ENCODE results near the gene COLEC12.

COLEC12 gene

DNA sequence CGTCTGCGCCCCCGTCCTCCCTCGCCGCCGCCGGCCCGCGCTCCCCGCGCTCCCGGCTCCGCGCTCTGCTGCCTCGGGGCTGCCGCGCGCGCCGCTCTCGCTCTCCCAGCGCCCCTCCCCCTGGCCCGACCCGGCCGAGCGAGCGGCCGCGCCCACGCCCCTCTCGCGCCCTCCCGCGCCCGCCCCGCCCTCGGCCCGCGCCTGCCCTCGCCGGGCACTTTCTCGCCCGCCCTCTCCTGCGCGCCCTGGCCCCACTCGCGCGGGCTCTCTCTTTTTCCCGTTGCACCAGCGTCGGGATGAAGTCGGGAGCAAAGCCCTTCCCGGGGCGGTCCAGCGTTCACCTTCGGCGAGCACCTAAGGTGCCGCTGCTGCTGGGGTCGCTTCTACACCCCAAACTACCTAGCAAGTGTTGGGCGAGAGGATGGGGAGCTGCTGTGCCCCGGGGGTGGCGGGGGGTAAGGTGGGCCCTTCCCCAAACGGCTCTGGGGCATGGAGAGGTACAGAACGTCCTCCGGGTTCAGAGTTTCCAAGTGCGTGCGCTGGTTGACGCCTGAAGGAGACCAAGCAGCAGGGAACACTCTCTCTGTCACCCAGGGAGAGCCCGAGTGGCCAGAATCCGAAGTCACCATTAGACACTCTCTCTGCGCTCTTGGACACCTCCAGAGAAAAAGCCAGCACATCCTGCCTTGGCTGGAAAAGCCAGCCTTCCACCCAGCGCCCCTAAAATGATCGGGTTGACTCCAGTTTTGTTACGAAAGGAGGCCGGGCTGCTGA is at the start of gene COLEC12:
COLEC12 (minus strand) TSS at position 70 of the 774 bp plus-strand sequence. CDS start 187 bp downstream, outside the sequence.
- Mint-ChIP-seq H3K9me3 (no peaks in the 10 kb centered on the region), H3K4me1 (peaks cover 4 to 26% of the 10 kb centered on the region in 2 donors), H3K36me3 (peaks cover 0 to 1% of the 10 kb centered on the region in 2 donors), H3K4me3 (peak within 1 kb of the TSS; percentile 75 to 77), H3K27ac (no peak within 1 kb of the TSS), H3K27me3 (peaks cover 42 to 51% of the 10 kb centered on the region in 2 donors)
- ATAC-seq (replicated peaks), result no peak
- DNase-seq, result no peak

DNA sequence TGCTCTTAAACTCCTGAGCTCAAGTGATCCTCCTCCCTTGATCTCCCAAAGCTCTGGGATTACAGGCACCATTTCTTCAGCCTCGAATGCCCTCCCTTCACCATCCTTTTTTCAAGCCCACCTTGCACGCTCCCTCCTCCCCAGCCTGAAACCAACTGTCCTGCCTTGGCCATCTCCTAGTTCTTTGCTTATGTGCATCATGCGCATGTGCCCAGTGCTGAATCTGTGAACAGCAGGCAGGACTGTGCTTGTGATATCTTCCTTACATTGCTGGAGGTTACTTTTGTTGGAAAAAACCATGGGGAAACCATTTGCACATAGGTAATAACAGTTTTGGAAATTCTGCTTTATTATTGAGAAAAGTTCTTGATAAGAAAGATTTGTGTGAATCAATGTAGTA is 49.5 kb upstream of the COLEC12 start:
- no peak overlapping the region for H3K4me3 Mint-ChIP-seq
- ATAC-seq (replicated peaks) (no peak), DNase-seq (no peak)
- H3K27ac Mint-ChIP-seq, result no peak overlapping the region
- H3K36me3 Mint-ChIP-seq, result no peaks in the 10 kb centered on the region
- peaks cover 4 to 6% of the 10 kb centered on the region in 2 donors for H3K27me3 Mint-ChIP-seq
- peaks cover 5 to 6% of the 10 kb centered on the region in 2 donors for H3K9me3 Mint-ChIP-seq
- no peaks in the 10 kb centered on the region for H3K4me1 Mint-ChIP-seq

DNA sequence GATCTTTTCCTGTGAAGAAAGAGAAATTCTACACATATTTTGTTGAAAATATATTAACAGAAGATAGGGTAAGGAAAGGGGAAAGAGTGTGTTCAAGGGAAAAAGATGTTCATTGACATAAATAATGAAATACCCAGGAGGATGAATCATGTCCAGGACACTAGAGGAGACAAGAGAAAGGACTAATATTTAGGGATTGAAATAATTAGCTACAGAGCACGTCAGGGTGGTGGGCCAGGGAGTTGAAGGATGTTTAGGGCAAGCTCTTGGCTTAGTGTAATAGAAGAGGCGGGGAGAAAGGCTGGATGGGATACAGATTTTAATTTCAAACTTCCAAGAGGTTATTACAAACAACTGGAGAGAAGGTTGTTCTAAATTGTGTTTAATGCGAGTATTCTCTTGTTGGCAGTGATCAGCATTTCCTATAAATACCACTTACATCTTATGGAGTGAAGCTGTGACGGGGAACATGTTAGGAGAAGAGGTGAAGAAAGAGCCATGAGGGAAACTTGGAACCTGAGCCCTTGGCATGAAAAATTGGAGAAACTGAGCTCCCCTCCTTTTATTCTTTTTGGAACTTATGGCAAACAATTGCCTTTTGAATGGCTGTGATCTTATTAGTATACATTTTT is 43.1 kb upstream of the COLEC12 start:
- Mint-ChIP-seq H3K9me3 (peaks cover 3 to 5% of the 10 kb centered on the region in 2 donors), H3K27me3 (no peaks in the 10 kb centered on the region), H3K36me3 (no peaks in the 10 kb centered on the region), H3K27ac (no peak overlapping the region), H3K4me1 (no peaks in the 10 kb centered on the region), H3K4me3 (no peak overlapping the region)
- ATAC-seq (replicated peaks) (no peak), DNase-seq (no peak)

DNA sequence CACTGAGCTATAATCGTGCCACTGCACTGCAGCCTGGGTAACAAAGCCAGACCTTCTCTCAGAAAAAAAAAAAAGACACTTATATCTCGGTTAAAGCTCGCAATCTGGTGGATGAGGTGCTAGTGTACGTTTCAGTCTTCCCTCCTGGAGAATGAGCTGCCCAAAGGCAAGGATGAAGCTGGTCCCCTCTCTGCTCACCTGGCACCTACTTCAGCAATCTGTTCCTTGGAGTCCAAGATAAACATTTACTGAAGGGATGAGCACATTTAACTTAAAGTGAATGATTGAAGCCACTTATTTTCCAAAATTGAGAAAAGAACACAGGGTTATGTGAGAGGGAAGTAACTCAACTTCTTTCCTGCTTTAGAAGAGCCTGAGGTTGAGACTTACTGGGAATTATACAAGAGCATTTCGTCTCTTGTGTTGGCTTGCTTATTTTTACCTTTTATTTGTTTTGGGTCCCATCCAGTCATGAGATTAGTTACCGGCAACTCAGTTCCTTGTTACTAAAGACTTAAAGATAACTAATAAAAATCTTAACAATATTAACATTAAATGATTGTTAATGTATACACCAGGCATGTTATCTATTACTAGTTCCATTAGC is 33.6 kb upstream of the COLEC12 start:
- Mint-ChIP-seq H3K9me3 (no peaks in the 10 kb centered on the region), H3K36me3 (no peaks in the 10 kb centered on the region), H3K27ac (no peak overlapping the region), H3K4me3 (no peak overlapping the region), H3K27me3 (no peaks in the 10 kb centered on the region), H3K4me1 (no peaks in the 10 kb centered on the region)
- DNase-seq, result no peak
- no peak for ATAC-seq (replicated peaks)

DNA sequence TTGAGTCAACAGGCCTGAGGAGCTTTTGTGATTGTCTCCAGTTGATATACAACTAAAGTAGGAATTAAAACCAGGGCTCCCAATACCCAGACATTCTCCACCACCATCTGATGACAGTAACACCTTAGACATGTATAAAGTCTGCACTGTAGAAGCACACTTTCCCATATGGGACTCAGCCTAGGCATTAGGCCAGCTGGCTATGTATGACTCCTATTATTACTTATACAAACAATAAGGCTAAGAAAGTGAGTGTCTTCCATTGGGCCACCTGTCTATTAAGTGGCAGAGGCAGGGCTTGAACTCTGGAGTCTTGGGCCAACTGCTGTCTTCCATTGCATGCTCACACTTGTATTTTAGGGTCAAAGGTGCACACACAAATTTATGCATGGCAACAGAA is 32.1 kb upstream of the COLEC12 start:
- Mint-ChIP-seq H3K27ac (no peak overlapping the region), H3K9me3 (no peaks in the 10 kb centered on the region), H3K4me1 (no peaks in the 10 kb centered on the region), H3K4me3 (no peak overlapping the region), H3K36me3 (no peaks in the 10 kb centered on the region), H3K27me3 (peaks cover 0 to 3% of the 10 kb centered on the region in 2 donors)
- DNase-seq, result no peak
- no peak for ATAC-seq (replicated peaks)

DNA sequence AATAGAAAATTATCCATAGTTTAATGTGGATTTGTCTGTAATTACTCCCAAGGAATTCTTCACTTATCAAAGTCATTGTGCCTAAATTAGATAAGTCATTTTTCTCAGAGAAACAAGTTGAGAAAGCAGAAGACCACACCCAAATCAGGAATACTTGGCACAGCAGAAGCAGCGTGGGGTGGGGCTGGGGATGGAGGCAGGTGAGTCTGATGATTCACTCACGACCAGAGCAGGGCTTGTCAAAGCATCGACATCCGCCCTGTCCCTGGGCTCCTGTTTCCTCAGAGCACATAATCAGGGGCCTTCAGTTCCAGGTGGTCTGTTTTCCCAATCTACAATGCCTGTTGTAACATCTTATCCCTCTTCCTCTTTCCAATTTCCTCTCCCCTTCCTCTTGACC is 31.5 kb upstream of the COLEC12 start:
- DNase-seq, result no peak
- peaks cover 0 to 3% of the 10 kb centered on the region in 2 donors for H3K27me3 Mint-ChIP-seq
- H3K4me1 Mint-ChIP-seq, result no peaks in the 10 kb centered on the region
- H3K9me3 Mint-ChIP-seq, result no peaks in the 10 kb centered on the region
- H3K27ac Mint-ChIP-seq, result no peak overlapping the region
- H3K36me3 Mint-ChIP-seq, result no peaks in the 10 kb centered on the region
- H3K4me3 Mint-ChIP-seq, result no peak overlapping the region
- ATAC-seq (replicated peaks), result no peak

DNA sequence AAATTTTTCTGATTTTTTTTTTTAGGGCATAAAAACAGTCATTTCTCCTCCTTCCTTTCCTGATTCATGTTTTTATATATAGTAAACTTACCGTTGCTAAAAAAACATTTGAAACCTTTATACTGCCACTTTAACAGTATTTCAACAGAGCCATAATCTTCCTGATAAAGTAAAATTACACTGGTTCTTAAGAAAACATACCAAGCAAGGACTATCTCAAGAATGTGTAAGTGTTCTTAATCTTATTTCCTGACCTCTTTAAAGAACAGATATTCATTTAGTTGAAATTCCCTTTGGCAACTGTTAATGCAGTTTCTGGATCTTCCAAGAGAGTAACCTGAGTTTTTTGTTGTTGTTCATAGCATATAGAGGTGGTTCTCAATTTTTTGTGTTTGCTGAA is 26.6 kb upstream of the COLEC12 start:
- Mint-ChIP-seq H3K36me3 (no peaks in the 10 kb centered on the region), H3K4me3 (no peak overlapping the region), H3K4me1 (no peaks in the 10 kb centered on the region), H3K27me3 (peaks cover 0 to 3% of the 10 kb centered on the region in 2 donors), H3K27ac (no peak overlapping the region), H3K9me3 (no peaks in the 10 kb centered on the region)
- ATAC-seq (replicated peaks) (no peak), DNase-seq (no peak)

DNA sequence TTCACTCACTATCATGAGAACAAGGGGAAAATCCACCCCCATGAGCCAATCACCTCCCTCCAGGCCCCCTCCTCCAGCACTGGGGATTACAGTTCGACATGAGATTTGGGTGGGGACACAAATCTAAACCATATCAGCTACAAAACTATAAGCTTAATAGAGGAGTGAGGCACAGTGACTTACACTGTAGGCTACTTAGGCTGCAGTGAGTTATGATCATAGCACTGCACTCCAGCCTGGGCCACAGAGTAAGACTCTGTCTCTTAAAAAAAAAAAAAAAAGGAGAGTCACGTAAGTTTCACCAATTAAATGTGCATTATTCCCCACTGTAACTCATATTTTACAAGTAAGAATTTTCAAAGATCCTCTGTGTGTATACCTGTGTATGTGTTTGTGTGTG is 26.2 kb upstream of the COLEC12 start:
- Mint-ChIP-seq H3K27me3 (peaks cover 0 to 3% of the 10 kb centered on the region in 2 donors), H3K9me3 (no peaks in the 10 kb centered on the region), H3K27ac (no peak overlapping the region), H3K4me3 (no peak overlapping the region), H3K4me1 (no peaks in the 10 kb centered on the region), H3K36me3 (no peaks in the 10 kb centered on the region)
- no peak for ATAC-seq (replicated peaks)
- DNase-seq, result no peak

DNA sequence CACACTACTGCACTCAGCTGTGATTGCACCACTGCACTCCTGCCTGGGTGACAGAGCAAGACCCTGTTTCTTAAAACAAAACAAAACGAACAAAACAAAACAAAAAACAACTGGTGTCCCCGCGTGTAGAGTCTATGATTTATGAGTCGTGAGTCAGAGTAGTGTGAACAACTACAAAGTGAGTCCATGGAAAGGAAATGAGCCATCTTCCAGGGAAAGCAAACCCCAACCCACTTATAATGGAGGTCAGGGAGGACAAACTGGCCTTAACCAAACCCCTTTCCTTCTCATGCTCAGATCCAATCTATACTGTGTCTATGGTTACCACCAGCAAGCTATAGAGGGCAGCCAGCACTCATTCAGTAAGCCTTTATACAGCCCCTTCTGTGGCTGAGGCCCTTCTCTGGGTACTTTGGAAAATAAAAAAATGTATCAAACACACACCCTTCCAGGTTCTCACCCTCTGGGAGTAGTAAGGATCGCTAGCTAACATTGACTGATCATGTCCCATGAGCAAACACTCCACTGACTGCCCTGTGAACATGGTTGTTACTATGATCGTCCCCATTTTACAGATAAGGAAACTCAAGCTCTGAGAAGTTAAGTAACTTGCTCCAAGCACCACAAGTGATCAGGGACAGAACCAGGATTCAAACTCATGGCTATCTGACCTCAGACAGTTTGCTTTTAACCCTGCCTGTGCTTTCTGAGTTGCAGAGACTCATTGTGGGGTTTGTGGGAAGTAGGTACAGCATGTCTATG is 24.7 kb upstream of the COLEC12 start:
- DNase-seq (no peak), ATAC-seq (replicated peaks) (no peak)
- H3K27ac Mint-ChIP-seq, result no peak overlapping the region
- no peak overlapping the region for H3K4me3 Mint-ChIP-seq
- H3K4me1 Mint-ChIP-seq, result no peaks in the 10 kb centered on the region
- H3K9me3 Mint-ChIP-seq, result no peaks in the 10 kb centered on the region
- H3K27me3 Mint-ChIP-seq, result peaks cover 3 to 6% of the 10 kb centered on the region in 2 donors
- H3K36me3 Mint-ChIP-seq, result no peaks in the 10 kb centered on the region

DNA sequence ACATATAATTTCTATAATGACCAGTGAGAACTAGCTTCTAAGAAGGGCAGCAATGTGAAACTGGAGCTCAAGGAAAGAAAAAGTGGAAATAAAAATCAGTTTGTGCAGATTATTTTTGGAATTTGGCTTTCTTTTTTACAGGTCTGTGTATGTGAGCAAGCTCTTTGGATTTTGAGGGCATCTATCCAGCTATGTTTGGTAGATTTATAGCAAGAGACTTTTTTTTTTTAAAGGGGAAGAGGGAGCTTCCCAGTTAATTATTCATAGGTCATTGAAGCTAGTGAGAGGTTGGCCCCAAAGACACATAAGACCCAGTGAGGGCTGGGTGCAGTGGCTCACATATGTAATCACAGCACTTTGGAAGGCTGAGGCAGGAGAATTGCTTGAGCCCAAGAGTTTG is 24.0 kb upstream of the COLEC12 start:
- no peaks in the 10 kb centered on the region for H3K9me3 Mint-ChIP-seq
- H3K4me3 Mint-ChIP-seq, result no peak overlapping the region
- no peak overlapping the region for H3K27ac Mint-ChIP-seq
- ATAC-seq (replicated peaks) (no peak), DNase-seq (no peak)
- no peaks in the 10 kb centered on the region for H3K4me1 Mint-ChIP-seq
- H3K36me3 Mint-ChIP-seq, result no peaks in the 10 kb centered on the region
- H3K27me3 Mint-ChIP-seq, result peaks cover 3 to 6% of the 10 kb centered on the region in 2 donors

DNA sequence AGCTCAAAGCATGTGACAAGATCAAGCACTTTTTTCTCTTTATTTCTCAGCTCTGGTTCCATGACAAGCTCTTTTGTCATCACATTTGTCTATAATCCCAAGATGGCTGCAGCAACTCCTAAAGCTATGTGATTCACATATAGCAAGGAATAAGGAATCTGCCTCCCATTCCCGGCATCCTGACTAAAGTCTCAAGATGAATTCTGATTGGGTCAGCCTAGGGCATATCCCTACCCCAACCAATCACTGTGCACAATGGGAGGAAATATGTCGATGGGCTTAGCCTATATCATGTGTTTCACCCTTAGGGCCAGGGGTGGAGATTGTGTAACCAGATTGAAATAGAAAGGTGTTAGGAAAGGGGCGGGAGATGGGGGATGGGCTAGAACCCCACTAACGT is 23.1 kb upstream of the COLEC12 start:
- DNase-seq (no peak), ATAC-seq (replicated peaks) (no peak)
- Mint-ChIP-seq H3K27ac (no peak overlapping the region), H3K4me1 (peaks cover 6 to 8% of the 10 kb centered on the region in 2 donors), H3K36me3 (no peaks in the 10 kb centered on the region), H3K4me3 (no peak overlapping the region), H3K27me3 (peaks cover 0 to 12% of the 10 kb centered on the region in 2 donors), H3K9me3 (no peaks in the 10 kb centered on the region)

DNA sequence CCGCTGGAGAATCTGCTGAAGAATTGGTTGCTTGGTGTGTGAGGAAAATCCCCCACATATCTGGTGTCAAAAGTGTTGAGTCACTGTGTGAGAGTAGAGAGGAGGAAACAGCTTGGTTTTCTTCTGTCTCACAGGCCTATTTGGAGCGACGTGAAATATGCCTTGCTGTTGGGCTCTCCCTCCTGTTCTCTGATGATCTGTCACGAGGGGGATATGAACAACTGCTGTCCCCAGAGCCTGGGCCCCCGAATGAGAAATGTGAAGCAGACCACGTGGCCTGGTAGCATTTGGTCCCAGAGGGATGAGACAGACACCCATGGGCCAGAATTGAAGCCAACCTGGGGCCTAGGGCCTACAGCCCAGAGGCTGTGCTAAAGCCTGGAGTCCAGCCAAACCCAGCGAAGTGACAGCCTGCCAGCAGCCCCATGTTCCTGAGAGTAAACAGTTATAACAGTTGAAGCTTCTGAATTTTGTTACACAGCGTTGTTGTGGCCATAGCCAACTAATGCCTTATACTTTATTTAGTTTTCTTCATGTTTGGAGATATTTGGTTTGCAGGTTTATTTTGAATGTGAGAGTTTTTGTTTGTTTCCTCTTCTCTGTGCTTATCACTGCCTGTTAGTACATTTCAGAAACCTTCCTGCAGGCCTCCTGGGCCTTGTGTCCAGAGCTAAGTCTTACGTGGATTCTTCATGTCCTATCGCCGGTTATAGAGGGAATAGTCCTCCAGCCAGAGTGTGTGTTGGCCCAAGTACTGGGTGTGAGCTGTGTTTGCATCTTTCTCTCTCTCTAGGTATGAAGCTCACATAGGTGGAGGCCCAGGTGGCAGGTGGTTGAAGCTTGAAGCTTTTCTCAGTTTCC is 18.7 kb upstream of the COLEC12 start:
- Mint-ChIP-seq H3K36me3 (peaks cover 3 to 5% of the 10 kb centered on the region in 2 donors), H3K27ac (peak overlapping the region; percentile 6), H3K9me3 (peaks cover 4 to 5% of the 10 kb centered on the region in 2 donors), H3K4me3 (no peak overlapping the region), H3K27me3 (peaks cover 6 to 13% of the 10 kb centered on the region in 2 donors), H3K4me1 (peaks cover 8 to 9% of the 10 kb centered on the region in 2 donors)
- ATAC-seq (replicated peaks) (peak; percentile 67 to 82), DNase-seq (no peak)

DNA sequence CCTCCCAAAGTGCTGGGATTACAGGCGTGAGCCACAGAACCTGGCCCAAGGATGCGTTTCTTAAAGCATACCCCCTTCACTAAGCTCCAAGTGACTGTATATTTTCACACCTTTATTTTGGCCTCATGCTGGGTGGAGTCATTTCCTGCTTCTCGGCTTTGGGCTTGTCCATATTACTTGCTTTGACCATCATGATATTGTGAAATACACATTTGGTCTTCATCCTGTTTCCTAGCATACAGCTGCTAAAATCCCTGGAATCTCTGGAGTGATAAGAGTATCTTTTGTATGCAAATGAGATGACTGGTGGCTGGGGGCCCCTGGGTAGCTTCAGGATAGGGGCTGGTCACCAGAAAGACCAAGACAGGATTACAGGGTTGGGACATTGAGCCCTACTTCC is 17.6 kb upstream of the COLEC12 start:
- no peak for DNase-seq
- Mint-ChIP-seq H3K27ac (no peak overlapping the region), H3K27me3 (peaks cover 6 to 13% of the 10 kb centered on the region in 2 donors), H3K36me3 (peaks cover 3 to 5% of the 10 kb centered on the region in 2 donors), H3K4me1 (peaks cover 8 to 9% of the 10 kb centered on the region in 2 donors), H3K4me3 (no peak overlapping the region), H3K9me3 (peaks cover 6 to 8% of the 10 kb centered on the region in 2 donors)
- no peak for ATAC-seq (replicated peaks)
